GM10248 (cell line): Measurements from ENCODE around the gene DSN1.

Source experiments
- CTCF ChIA-PET: fragments of 300-600 bp; sonication (Branson Sonifier 250); formaldehyde crosslinking; extraction: SDS; loops from one replicate; lab custom pipeline; 2021; ENCODE audit warnings: antibody characterized with exemption; lab: Yijun Ruan, JAX
- POLR2A ChIA-PET: fragments of 350-650 bp; sonication (Branson Sonifier 250); formaldehyde crosslinking; extraction: SDS; loops from one replicate; lab custom pipeline; 2020; ENCODE audit warnings: antibody characterized with exemption; lab: Yijun Ruan, JAX
- DNase-seq: peaks from one replicate; pipeline ENCODE4 v3.0.0; 2012; ENCODE audit errors: extremely low spot score
- TF ChIP-seq, protein P1 (sequence below): IDR thresholded peaks from 2 replicates; pipeline ENCODE4 v1.5.1; 2012; ENCODE audit warnings: mild to moderate bottlenecking, low read depth; ENCODE audit errors: extremely low read depth, missing control alignments, control extremely low read depth

DSN1 gene

DNA sequence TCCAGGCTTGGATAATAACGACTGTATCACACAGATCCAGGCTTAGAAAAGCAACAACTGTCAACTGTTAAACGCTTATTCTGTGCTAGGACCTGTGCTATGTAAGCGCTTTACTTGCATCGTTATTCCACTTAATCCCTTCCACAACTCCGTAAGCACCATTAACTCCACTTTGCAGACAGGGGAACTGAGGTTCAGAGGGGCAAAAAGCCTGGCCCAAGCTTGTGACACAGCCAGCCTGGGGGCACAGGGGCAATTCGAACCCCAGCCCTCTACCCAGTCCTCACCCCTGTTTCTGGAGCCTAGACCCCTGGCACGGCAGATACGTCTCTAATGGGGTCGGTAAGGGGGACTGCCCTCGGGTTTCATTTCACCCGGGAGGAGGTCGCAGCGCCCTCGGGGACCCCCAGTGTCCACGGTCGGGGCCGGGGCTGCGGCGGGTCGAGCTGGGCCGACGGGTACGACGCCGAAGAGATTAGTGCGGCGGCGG lies 411 bp downstream of the DSN1 start:
- DNase-seq = no peak
- TF ChIP-seq, protein P1, sequence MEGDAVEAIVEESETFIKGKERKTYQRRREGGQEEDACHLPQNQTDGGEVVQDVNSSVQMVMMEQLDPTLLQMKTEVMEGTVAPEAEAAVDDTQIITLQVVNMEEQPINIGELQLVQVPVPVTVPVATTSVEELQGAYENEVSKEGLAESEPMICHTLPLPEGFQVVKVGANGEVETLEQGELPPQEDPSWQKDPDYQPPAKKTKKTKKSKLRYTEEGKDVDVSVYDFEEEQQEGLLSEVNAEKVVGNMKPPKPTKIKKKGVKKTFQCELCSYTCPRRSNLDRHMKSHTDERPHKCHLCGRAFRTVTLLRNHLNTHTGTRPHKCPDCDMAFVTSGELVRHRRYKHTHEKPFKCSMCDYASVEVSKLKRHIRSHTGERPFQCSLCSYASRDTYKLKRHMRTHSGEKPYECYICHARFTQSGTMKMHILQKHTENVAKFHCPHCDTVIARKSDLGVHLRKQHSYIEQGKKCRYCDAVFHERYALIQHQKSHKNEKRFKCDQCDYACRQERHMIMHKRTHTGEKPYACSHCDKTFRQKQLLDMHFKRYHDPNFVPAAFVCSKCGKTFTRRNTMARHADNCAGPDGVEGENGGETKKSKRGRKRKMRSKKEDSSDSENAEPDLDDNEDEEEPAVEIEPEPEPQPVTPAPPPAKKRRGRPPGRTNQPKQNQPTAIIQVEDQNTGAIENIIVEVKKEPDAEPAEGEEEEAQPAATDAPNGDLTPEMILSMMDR = no peak
- ChIA-PET POLR2A (interaction anchor here (1.0 kb wide), 1 partner anchor 27 kb away, joined by 3 read pairs; the partner anchor contains the start of gene NDRG3), CTCF (interaction anchor here (0.6 to 2.9 kb wide), 22 partner anchors 11 to 178 kb away, joined by 3 to 20 read pairs (median 5); partner anchors contain the start of gene NDRG3)

DNA sequence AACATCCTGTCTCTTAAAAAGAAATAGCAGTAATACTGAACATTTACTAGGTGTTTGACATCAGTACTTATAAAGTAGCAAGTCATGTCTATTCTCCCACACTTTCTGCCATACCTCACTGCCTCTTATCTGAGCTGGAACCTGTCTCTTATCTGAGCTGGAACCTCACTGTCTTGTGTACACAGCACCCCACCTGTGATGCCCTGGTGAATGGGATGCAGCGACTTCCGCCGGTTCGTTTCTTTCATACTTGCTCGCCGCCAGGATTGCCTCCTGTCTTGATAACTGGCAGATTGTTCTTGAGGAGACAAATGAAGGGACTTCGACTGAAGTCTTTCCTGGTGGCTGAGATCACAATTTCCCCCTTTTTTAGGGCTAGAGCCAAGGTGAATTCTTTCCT lies 2.9 kb downstream of the DSN1 start:
- ChIA-PET CTCF (interaction anchor here (1.4 to 3.4 kb wide), 3 partner anchors 15 to 38 kb away, joined by 3 to 12 read pairs (median 9); no protein-coding TSS in a partner anchor), POLR2A (no interaction called here)
- TF ChIP-seq, protein P1 = no peak
- no peak for DNase-seq

DNA sequence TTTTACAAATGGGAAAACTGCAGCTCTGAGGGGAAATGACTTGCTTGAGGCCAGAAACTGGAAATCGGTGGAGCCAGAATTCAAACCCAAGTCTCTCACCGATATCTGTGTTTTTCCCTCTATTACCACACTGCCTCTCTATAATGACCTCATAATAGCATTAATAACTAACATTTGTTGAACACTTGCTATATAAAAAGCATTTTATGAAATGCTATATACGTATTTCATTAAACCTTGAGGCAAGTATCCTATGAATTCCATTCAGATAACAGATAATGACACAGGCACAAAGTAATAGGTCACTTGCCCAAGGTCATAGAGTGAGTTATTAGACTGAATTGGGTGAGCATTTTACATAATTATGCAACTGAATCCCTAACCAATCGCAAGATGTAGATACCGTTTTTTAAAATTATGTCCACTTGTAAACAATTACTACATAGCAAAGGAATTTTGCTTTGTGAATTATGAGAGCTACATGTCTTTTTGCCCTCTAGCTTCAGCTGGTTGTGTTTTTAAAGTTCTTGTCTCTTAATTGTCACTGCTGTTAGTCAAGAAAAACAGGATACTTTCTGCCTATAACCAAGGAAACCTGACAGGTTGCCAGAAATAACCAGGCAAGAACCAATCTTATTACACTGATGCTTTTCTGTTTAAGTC lies 4.7 kb downstream of the DSN1 start:
- TF ChIP-seq, protein P1 = no peak
- ChIA-PET POLR2A (no interaction called here), CTCF (interaction anchor here (1.0 to 3.4 kb wide), 6 partner anchors 9 to 156 kb away, joined by 3 to 12 read pairs (median 6); no protein-coding TSS in a partner anchor)
- DNase-seq = no peak

DNA sequence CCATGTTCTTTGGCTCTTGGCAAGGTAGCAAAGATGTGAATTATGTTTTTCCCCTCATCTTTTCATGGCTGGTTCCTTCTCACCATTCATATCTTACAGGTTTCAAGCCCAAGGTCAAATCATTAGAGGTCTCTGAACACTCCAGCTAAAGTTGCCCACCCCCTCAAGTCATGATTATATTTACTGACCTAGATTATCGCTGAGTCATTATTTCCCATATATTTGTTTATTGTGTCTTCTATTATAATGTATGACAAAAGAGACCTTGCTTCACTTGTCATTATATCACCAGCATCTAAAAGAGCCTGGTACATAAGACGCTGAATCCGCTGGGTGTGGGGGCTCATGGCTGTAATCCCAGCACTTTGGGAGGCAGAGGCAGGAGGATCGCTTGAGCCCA lies 12.4 kb downstream of the DSN1 start:
- TF ChIP-seq, protein P1 = no peak
- no peak for DNase-seq
- POLR2A ChIA-PET = no interaction called here
- CTCF ChIA-PET = interaction anchor here (1.2 kb wide), 1 partner anchor 12 kb away, joined by 3 read pairs; the partner anchor contains the start of gene DSN1

DNA sequence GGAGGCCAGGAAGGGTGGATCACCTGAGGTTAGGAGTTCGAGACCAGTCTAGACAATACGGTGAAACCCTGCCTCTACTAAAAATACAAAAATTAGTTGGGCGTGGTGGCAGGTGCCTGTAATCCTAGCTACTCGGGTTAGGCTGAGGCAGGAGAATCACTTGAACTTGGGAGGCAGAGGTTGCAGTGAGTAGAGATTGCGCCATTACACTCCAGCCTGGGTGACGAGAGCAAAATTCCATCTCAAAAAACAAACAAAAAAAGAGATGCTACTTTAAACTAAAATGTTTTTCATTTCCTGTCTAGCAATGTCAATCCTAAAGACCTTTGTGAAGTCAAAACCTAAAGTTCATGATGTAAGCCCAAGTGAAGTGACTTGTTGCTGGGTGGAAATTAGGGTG lies 12.9 kb downstream of the DSN1 start:
- DNase-seq = no peak
- CTCF ChIA-PET = no interaction called here
- POLR2A ChIA-PET = no interaction called here
- TF ChIP-seq, protein P1 = no peak

DNA sequence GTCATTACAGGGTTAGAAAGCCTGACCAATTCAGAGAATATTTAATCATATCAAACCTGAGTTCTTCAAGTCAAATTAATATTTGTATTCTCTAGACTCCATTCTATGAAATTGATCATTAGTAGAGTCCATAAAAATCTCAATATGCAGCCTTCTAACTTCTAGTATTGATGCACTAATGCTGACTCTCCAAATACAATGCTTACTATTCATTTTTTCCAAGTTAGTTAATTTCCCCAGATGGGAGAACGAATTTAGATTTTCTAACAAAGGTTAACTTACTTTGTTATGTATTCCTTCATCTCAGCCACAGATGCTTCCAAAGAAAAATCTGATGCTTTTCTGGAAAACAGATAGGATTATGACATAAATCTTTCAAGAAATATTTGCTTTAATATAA lies 15.3 kb downstream of the DSN1 start:
- TF ChIP-seq, protein P1 = no peak
- ChIA-PET CTCF (interaction anchor here (1.2 to 4.5 kb wide), 4 partner anchors 8 to 16 kb away, joined by 3 to 40 read pairs (median 12); partner anchors contain the start of genes DSN1 and NDRG3), POLR2A (no interaction called here)
- DNase-seq = no peak
